ENCODE results near the gene SDK1.
"Not testable (repeated sequence)": the region's sequence is repeated elsewhere in the genome, so short reads cannot be mapped to it uniquely, and the experiment has no call there.

The SDK1 gene

DNA sequence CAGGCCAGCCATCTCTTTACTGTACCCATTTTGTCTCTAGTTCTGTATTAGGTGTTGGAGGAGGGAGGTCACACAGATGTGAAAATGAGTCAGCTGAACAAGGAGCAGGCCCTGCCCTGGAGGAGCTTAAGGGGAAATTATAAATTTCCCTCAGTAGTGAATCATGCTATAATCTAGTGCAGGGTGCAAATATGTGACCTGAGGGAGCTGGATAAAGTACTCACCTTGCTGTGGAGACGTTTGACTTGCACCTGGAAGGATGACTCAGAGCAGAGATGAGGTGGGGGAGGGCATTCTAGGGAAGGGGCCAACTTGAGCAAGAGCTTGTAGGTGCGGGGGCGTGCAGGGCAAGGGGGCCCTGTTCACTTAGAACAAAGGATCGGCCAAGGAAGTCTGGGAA lies 610.6 kb downstream of the SDK1 start:
- DNase-seq (ENCODE audit: low read depth in 2 of 3, low spot score in 2 of 3): no peak

DNA sequence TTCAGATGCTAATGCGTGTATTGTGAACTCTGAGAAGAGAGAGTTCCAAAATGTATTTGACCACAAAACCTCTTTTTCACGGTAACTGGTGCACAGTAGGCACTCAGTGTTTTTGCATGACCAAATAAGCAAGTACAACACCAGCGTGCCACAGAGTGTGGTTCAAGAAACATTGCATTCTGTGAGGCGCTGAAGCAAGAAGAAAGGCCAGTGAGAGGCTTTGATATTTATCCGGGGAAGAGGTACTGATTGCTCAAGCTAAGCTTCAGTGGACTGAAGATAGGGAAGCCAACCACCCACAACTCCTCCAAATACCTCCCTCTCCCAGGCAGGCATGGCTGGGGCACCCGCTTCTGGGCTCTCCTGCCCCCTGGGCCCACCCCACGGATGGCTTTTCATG lies 611.2 kb downstream of the SDK1 start:
- DNase-seq (ENCODE audit: low read depth in 2 of 3, low spot score in 2 of 3): no peak

DNA sequence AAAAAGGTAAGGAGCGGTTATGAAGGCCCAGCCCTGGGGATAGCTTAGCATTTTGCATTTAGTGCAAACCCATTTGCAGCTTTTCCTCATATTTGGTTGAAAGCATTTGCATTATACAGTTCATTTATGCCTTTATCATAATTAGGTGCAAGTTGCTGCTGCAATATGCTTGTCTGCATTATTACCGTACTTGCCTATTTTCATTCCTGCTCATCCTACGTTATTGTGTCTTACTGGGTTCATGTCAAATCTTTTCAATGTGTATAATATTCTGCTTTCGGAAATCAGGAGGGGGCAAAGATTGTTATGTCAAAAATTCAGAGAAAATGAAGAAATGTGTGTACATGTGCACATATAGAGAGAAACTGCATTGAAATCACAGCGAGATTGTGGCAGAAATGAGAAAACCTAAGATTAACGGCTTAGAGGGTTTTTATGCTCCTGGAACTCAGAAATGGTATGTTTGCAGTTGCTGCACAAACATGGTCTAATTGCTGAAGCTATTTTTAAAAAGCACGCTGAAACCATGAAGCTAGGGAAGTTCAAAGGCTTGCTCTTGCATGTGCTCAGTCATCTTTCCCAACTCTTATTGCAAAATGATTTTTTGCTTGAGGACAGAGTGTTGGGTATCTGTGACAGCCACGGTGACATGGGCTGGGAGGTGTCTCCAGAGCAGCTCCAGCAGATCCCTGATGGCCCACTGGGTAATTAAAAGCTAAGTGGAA lies 613.2 kb downstream of the SDK1 start:
- DNase-seq (ENCODE audit: low read depth in 2 of 3, low spot score in 2 of 3): no peak

- no peak for DNase-seq (ENCODE audit: low read depth in 2 of 3, low spot score in 2 of 3)
Measured at GRCh38 chr7:3915337-3915878, 614.4 kb downstream of the SDK1 start.

- no peak for DNase-seq (ENCODE audit: low read depth in 2 of 3, low spot score in 2 of 3)
Measured at GRCh38 chr7:3916146-3916545, 615.1 kb downstream of the SDK1 start.

DNA sequence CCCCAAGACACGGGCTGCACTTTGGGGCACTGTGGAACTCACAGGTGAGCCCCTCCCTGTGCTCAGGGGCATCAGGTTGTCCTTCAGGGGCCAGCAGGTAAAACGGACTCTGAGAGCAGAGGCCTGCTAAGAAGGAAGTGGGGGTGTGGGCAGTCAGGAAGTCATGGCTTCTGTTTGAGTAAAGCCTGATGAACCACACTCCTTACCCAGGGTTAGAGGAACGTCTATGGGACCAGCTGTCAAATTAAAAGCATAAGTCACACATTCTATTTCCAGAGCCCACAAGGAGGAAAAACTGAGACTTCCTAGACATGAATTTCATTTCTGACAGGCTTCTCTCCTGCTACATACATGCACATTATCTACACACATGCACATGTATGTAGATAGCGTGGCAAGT lies 616.4 kb downstream of the SDK1 start:
- DNase-seq (ENCODE audit: low read depth in 2 of 3, low spot score in 2 of 3): no peak

DNA sequence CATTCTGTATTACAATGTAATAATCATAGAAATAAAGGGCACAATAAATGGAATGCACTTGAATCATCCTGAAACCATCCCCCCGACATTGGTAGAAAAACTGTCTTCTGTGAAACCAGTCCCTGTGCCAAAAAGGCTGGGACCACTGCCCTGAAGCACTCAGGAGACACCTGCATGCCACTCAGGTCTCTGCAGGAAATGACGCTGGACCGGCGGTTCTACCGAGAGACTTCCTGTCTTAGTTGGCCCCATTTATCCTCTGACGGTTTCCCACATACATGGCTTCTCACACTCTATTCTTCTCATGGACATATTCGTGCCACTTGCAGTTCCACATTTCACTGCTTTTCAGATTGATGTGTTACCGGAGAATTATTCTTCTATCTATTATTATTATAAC lies 617.5 kb downstream of the SDK1 start:
- no peak for DNase-seq (ENCODE audit: low read depth in 2 of 3, low spot score in 2 of 3)

GRCh38 chr7:3922175-3922635 lies 621.2 kb downstream of the SDK1 start:
- no peak for DNase-seq (ENCODE audit: low read depth in 2 of 3, low spot score in 2 of 3)

GRCh38 chr7:3923307-3923918 lies 622.4 kb downstream of the SDK1 start:
- DNase-seq (ENCODE audit: low read depth in 2 of 3, low spot score in 2 of 3): no peak

- no peak for DNase-seq (ENCODE audit: low read depth in 2 of 3, low spot score in 2 of 3)
Measured at GRCh38 chr7:3924277-3924676, 623.2 kb downstream of the SDK1 start.

DNA sequence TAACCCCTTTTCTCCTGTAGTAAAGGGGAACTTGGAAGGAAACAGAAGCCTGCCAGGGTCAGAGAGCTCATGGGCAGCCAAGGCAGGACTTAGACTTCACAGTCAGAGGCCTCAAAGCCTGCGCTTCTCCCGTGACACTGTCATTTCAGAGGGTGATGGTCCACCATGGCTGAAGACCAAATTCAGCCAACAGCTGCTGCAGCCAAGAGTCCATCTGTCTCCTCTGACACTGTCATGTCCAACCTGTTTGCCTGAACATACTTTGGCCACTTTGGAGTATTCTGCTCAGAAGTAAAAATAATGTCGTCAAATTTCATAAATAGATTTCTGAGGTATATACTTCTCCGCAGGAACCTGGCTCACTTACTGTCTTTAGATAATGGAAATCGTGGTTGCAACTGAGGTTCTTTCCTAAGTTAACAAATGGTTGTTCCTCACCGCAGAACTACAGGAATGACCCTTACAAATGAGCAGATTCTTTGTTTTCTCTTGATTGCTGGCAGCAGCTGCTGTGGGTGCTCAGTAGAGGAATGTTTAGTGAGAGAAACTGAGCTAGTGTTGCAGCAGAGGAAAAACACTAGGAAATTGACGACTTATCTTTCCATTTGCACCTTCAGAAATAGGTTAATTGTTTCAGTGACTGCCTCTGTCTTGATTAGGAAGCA lies 626.5 kb downstream of the SDK1 start:
- DNase-seq (ENCODE audit: low read depth in 2 of 3, low spot score in 2 of 3): no peak

- DNase-seq (ENCODE audit: low read depth in 2 of 3, low spot score in 2 of 3): no peak
Measured at GRCh38 chr7:3928727-3929515, 627.9 kb downstream of the SDK1 start.

DNA sequence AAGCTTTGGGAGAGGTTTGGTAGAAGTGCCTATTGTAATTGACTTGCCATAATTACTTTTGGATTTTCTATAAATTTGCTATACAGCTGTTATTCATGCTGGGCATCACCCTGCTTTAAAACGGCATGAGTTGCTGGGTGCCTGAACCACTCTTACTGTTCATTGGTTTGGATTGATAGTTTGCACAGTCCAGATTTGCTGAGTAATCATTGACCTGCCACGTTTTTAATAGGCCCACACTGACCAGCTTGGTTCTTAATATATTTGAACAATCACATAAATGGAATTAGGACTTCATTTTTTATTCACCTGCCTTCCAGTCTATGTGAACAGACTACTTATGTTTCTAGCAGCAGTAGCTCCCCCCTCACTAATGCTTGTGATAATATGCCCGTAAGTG lies 630.8 kb downstream of the SDK1 start:
- DNase-seq (ENCODE audit: low read depth in 2 of 3, low spot score in 2 of 3): no peak

GRCh38 chr7:3937146-3937545 lies 636.1 kb downstream of the SDK1 start:
- no peak for DNase-seq (ENCODE audit: low read depth in 2 of 3, low spot score in 2 of 3)

DNA sequence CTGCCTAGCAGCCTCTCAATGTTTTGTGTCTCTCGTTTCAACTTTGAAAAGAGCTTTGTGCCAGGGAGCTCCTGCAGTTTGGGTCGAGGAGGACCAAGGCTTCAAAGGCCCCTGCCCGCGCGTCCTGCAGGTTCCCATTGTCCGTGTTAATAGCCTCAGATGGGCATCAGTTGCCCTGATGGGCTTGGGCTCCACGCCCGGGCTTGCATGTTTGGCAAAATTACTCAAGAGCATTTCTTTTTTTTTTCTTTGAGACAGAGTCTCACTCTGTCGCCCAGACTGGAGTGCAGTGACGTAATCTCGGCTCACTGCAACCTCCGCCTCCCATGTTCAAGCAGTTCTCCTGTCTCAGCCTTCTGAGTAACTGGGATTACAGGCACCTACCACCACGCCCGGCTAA lies 636.6 kb downstream of the SDK1 start:
- no peak for DNase-seq (ENCODE audit: low read depth in 2 of 3, low spot score in 2 of 3)

GRCh38 chr7:3941706-3942105 lies 640.7 kb downstream of the SDK1 start:
- DNase-seq (ENCODE audit: low read depth in 2 of 3, low spot score in 2 of 3): not testable (repeated sequence)

- no peak for DNase-seq (ENCODE audit: low read depth in 2 of 3, low spot score in 2 of 3)
Measured at GRCh38 chr7:3942276-3942675, 641.2 kb downstream of the SDK1 start.

DNA sequence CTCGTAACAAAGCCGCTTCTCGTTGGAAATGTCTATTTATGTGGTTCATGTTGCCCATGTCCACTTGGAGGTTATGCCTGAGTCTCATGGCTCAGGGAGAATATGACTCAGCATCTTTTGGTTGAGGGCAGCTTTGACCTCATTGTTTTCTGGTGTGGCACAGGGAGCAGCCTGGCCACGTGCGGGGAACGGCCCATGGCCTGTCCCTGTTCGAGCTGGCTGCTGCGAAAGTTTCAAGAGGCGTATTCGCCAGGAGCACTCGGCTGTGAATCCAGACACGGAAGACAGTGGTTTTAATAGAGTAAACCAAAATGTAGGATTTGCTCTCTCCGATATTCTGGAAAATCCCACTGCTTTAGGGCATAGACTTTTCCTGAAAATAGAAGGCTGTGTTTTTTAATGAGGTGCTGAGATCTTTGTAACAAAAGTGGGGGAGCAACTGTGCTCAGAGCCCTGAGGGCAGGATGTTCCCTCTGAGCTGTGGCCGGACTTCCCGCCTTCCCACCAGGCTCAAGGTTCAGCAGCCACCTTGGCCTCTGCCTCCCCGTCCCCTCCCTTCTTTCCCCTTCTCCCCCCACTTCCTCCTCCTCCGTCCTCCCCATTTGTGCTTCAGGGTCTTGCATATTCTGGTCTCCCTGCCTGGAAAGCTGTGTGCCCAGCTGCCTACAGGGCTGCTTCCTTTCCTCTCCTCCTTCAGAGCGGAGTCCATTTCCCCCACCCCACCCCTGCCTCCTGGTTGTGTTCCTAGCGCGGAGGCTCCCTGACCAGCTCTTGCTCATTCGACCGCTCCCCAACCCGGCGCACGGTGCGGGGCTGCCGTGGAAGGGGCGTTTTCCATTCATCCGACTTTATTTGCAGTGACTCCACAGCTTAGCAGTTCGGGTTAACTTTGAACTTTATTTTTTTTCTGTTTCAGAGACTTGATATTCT lies 642.0 kb downstream of the SDK1 start:
- no peak for DNase-seq (ENCODE audit: low read depth in 2 of 3, low spot score in 2 of 3)

GRCh38 chr7:3943779-3944520 lies 642.9 kb downstream of the SDK1 start:
- DNase-seq (ENCODE audit: low read depth in 2 of 3, low spot score in 2 of 3): no peak

DNA sequence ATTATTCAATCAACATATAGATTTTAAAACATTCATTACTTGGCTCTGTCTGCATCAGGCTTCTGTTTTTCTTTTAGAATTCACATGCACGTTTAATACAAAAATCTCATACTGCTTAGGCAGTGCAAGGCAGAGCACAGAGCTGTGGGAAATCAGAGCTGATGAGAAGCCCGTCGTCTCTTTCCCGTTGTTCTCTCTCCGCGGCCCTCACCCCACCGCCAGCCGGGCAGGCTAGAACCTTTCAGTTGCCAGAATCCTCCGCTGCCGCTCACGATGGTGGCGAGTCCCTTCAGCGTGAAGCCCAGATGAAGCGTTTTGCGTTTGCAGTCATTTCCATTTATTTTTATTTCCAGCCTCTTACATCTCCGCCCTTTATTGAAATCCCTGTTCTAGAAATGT lies 648.2 kb downstream of the SDK1 start:
- no peak for DNase-seq (ENCODE audit: low read depth in 2 of 3, low spot score in 2 of 3)
